ENCODE measurements around the gene NAP1L5. TPM values are rescaled to one million over a fixed set of nuclear protein-coding genes. Genes with fewer than 3 reads are reported as not detected.

Gene NAP1L5
- total RNA-seq, 3 donors from 2014 or later (not counting 1 experiment from before 2014, with no cell fraction given), result 11.4 to 16.1 (median 12.7) TPM

- H3K4me3 Mint-ChIP-seq, result peak overlapping the region; percentile 95
- Histone ChIP-seq H3K4me1 (ENCODE audit: control insufficient read depth, insufficient read depth, low read length) (peaks cover 4% of the 10 kb centered on the region), H3K36me3 (ENCODE audit: control insufficient read depth, insufficient read depth, low read length) (peaks cover 6% of the 10 kb centered on the region), H3K27me3 (ENCODE audit: control insufficient read depth, insufficient read depth, low read length) (no peaks in the 10 kb centered on the region), H3K4me3 (ENCODE audit: low read length) (peak overlapping the region; percentile 90), H3K27ac (ENCODE audit: low read length) (peak overlapping the region; percentile 78), H3K9me3 (ENCODE audit: control insufficient read depth, insufficient read depth, low read length) (no peaks in the 10 kb centered on the region)
- H3K9me3 Mint-ChIP-seq, result no peaks in the 10 kb centered on the region
- H3K27me3 Mint-ChIP-seq (ENCODE audit: low read depth in 2 of 2), result no peaks in the 10 kb centered on the region
- intact Hi-C loops (cut with micrococcal nuclease), result loop anchor here (1.0 kb wide), 1 partner anchor 126 kb away; no protein-coding TSS in a partner anchor
- ATAC-seq, result peak in 2 of 3 donors; percentile 20 to 27
- 67% methylated on average over 18 of the region's 18 CpGs for WGBS (ENCODE audit: insufficient coverage)
- H3K4me1 Mint-ChIP-seq, result peaks cover 12 to 20% of the 10 kb centered on the region in 2 donors
- TF ChIP-seq CTCF (IDR thresholded peaks at IDR 0.05), result no peak
- DNase-seq, result peak in 1 of 2 donors; percentile 60
- H3K36me3 Mint-ChIP-seq, result no peaks in the 10 kb centered on the region
- peak overlapping the region; percentile 86 to 96 for H3K27ac Mint-ChIP-seq
These were observed 488 bp downstream of the NAP1L5 start for GRCh38 chr4:88697141-88697540.

GRCh38 chr4:88696630-88697029 lies 999 bp downstream of the NAP1L5 start:
- Mint-ChIP-seq H3K27ac (peak overlapping the region; percentile 86 to 96), H3K36me3 (no peaks in the 10 kb centered on the region)
- 96% methylated on average over 7 of the region's 7 CpGs for WGBS (ENCODE audit: insufficient coverage)

GRCh38 chr4:88693792-88694191 lies 3.8 kb downstream of the NAP1L5 start:
- 96% methylated on average over 3 of the region's 3 CpGs for WGBS (ENCODE audit: insufficient coverage)
- no peaks in the 10 kb centered on the region for H3K27me3 ChIP-seq (ENCODE audit: control insufficient read depth, insufficient read depth, low read length)
- no peak for TF ChIP-seq CTCF (IDR thresholded peaks at IDR 0.05)
- no peak overlapping the region for H3K4me3 ChIP-seq (ENCODE audit: low read length)
- intact Hi-C loops (cut with micrococcal nuclease), result no loop called here
- H3K4me1 ChIP-seq (ENCODE audit: control insufficient read depth, insufficient read depth, low read length), result peaks cover 4% of the 10 kb centered on the region
- Mint-ChIP-seq H3K27me3 (ENCODE audit: low read depth in 2 of 2) (no peaks in the 10 kb centered on the region), H3K4me1 (peaks cover 12 to 14% of the 10 kb centered on the region in 2 donors), H3K36me3 (no peaks in the 10 kb centered on the region), H3K9me3 (no peaks in the 10 kb centered on the region), H3K4me3 (no peak overlapping the region), H3K27ac (no peak overlapping the region)
- ATAC-seq (no peak), DNase-seq (no peak)
- H3K9me3 ChIP-seq (ENCODE audit: control insufficient read depth, insufficient read depth, low read length), result no peaks in the 10 kb centered on the region
- H3K27ac ChIP-seq (ENCODE audit: low read length), result no peak overlapping the region
- peaks cover 17% of the 10 kb centered on the region for H3K36me3 ChIP-seq (ENCODE audit: control insufficient read depth, insufficient read depth, low read length)

More at GRCh38 chr4:88696630-88697029, 999 bp downstream of the NAP1L5 start:
- Histone ChIP-seq H3K36me3 (ENCODE audit: control insufficient read depth, insufficient read depth, low read length) (peaks cover 6% of the 10 kb centered on the region), H3K27me3 (ENCODE audit: control insufficient read depth, insufficient read depth, low read length) (no peaks in the 10 kb centered on the region), H3K4me1 (ENCODE audit: control insufficient read depth, insufficient read depth, low read length) (peaks cover 4% of the 10 kb centered on the region), H3K27ac (ENCODE audit: low read length) (peak overlapping the region; percentile 78), H3K9me3 (ENCODE audit: control insufficient read depth, insufficient read depth, low read length) (no peaks in the 10 kb centered on the region), H3K4me3 (ENCODE audit: low read length) (peak overlapping the region; percentile 90)
- intact Hi-C loops (cut with micrococcal nuclease), result loop anchor here (1.0 kb wide), 1 partner anchor 127 kb away; no protein-coding TSS in a partner anchor
- no peak for ATAC-seq
- H3K27me3 Mint-ChIP-seq (ENCODE audit: low read depth in 2 of 2), result no peaks in the 10 kb centered on the region
- H3K4me3 Mint-ChIP-seq, result peak overlapping the region; percentile 95
- no peaks in the 10 kb centered on the region for H3K9me3 Mint-ChIP-seq
- TF ChIP-seq CTCF (IDR thresholded peaks at IDR 0.05), result no peak
- peaks cover 12 to 20% of the 10 kb centered on the region in 2 donors for H3K4me1 Mint-ChIP-seq
- DNase-seq, result peak in 1 of 2 donors; percentile 17

GRCh38 chr4:88690355-88690754 lies 7.3 kb downstream of the NAP1L5 start:
- H3K4me1 ChIP-seq (ENCODE audit: control insufficient read depth, insufficient read depth, low read length), result no peaks in the 10 kb centered on the region
- H3K9me3 ChIP-seq (ENCODE audit: control insufficient read depth, insufficient read depth, low read length), result no peaks in the 10 kb centered on the region
- H3K36me3 ChIP-seq (ENCODE audit: control insufficient read depth, insufficient read depth, low read length), result peaks cover 42% of the 10 kb centered on the region
- no peak for DNase-seq
- Mint-ChIP-seq H3K27ac (no peak overlapping the region), H3K27me3 (ENCODE audit: low read depth in 2 of 2) (no peaks in the 10 kb centered on the region), H3K4me3 (no peak overlapping the region), H3K9me3 (no peaks in the 10 kb centered on the region), H3K36me3 (peaks cover 16% of the 10 kb centered on the region), H3K4me1 (peaks cover 0 to 5% of the 10 kb centered on the region in 2 donors)
- TF ChIP-seq CTCF (IDR thresholded peaks at IDR 0.05), result no peak
- intact Hi-C loops (cut with micrococcal nuclease), result no loop called here
- no peak for ATAC-seq
- 100% methylated on average over 2 of the region's 3 CpGs for WGBS (ENCODE audit: insufficient coverage)
- H3K27me3 ChIP-seq (ENCODE audit: control insufficient read depth, insufficient read depth, low read length), result no peaks in the 10 kb centered on the region
- H3K4me3 ChIP-seq (ENCODE audit: low read length), result no peak overlapping the region
- no peak overlapping the region for H3K27ac ChIP-seq (ENCODE audit: low read length)

Measured in natural killer cell (primary cell).